ENCODE data around the gene CRTC3. TPM values are rescaled to one million over a fixed set of nuclear protein-coding genes. Genes with fewer than 3 reads are reported as not detected.

Gene CRTC3
- total and polyA plus RNA-seq, 2 of the 13 experiments (the other 11 are each of a cell fraction or from before 2014, with no cell fraction given), result 8.4 to 11.8 TPM

- TF ChIP-seq, protein P1, sequence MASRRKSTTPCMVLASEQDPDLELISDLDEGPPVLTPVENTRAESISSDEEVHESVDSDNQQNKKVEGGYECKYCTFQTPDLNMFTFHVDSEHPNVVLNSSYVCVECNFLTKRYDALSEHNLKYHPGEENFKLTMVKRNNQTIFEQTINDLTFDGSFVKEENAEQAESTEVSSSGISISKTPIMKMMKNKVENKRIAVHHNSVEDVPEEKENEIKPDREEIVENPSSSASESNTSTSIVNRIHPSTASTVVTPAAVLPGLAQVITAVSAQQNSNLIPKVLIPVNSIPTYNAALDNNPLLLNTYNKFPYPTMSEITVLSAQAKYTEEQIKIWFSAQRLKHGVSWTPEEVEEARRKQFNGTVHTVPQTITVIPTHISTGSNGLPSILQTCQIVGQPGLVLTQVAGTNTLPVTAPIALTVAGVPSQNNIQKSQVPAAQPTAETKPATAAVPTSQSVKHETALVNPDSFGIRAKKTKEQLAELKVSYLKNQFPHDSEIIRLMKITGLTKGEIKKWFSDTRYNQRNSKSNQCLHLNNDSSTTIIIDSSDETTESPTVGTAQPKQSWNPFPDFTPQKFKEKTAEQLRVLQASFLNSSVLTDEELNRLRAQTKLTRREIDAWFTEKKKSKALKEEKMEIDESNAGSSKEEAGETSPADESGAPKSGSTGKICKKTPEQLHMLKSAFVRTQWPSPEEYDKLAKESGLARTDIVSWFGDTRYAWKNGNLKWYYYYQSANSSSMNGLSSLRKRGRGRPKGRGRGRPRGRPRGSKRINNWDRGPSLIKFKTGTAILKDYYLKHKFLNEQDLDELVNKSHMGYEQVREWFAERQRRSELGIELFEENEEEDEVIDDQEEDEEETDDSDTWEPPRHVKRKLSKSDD (CRISPR knock-in tag; IDR thresholded peaks at IDR 0.05; ENCODE audit: low read depth), result no peak
- no peak for TF ChIP-seq ZSCAN29 (CRISPR knock-in tag; conservative IDR thresholded peaks at IDR 0.05)
- TF ChIP-seq, protein P2, sequence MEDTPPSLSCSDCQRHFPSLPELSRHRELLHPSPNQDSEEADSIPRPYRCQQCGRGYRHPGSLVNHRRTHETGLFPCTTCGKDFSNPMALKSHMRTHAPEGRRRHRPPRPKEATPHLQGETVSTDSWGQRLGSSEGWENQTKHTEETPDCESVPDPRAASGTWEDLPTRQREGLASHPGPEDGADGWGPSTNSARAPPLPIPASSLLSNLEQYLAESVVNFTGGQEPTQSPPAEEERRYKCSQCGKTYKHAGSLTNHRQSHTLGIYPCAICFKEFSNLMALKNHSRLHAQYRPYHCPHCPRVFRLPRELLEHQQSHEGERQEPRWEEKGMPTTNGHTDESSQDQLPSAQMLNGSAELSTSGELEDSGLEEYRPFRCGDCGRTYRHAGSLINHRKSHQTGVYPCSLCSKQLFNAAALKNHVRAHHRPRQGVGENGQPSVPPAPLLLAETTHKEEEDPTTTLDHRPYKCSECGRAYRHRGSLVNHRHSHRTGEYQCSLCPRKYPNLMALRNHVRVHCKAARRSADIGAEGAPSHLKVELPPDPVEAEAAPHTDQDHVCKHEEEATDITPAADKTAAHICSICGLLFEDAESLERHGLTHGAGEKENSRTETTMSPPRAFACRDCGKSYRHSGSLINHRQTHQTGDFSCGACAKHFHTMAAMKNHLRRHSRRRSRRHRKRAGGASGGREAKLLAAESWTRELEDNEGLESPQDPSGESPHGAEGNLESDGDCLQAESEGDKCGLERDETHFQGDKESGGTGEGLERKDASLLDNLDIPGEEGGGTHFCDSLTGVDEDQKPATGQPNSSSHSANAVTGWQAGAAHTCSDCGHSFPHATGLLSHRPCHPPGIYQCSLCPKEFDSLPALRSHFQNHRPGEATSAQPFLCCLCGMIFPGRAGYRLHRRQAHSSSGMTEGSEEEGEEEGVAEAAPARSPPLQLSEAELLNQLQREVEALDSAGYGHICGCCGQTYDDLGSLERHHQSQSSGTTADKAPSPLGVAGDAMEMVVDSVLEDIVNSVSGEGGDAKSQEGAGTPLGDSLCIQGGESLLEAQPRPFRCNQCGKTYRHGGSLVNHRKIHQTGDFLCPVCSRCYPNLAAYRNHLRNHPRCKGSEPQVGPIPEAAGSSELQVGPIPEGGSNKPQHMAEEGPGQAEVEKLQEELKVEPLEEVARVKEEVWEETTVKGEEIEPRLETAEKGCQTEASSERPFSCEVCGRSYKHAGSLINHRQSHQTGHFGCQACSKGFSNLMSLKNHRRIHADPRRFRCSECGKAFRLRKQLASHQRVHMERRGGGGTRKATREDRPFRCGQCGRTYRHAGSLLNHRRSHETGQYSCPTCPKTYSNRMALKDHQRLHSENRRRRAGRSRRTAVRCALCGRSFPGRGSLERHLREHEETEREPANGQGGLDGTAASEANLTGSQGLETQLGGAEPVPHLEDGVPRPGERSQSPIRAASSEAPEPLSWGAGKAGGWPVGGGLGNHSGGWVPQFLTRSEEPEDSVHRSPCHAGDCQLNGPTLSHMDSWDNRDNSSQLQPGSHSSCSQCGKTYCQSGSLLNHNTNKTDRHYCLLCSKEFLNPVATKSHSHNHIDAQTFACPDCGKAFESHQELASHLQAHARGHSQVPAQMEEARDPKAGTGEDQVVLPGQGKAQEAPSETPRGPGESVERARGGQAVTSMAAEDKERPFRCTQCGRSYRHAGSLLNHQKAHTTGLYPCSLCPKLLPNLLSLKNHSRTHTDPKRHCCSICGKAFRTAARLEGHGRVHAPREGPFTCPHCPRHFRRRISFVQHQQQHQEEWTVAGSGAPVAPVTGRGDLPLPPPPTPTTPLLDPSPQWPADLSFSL (CRISPR knock-in tag; IDR thresholded peaks at IDR 0.05), result no peak
Observed at GRCh38 chr15:90598031-90598577, 68.4 kb downstream of the CRTC3 start (continued).
